ENCODE measurements around the gene PDZD11. TPM values are rescaled to one million over a fixed set of nuclear protein-coding genes. Genes with fewer than 3 reads are reported as not detected.

Gene PDZD11
- total RNA-seq, 4 donors from 2014 or later: 31.1 to 38.2 (median 36.5) TPM

- no peaks in the 10 kb centered on the region for H3K9me3 ChIP-seq
- no peak for DNase-seq
- no peaks in the 10 kb centered on the region for H3K36me3 ChIP-seq
- intact Hi-C loops (cut with DNase I): no loop called here
- H3K4me1 ChIP-seq: no peaks in the 10 kb centered on the region
- H3K4me3 ChIP-seq (replicated peaks in 1 of 3): no peak within 1 kb of the TSS
- no peak within 1 kb of the TSS for H3K27ac ChIP-seq
- no peaks in the 10 kb centered on the region for H3K27me3 ChIP-seq
- TF ChIP-seq POLR2A (IDR thresholded peaks at IDR 0.05): no peak
- TF ChIP-seq CTCF (IDR thresholded peaks at IDR 0.05): no peak
These were observed 21.7 kb downstream of the PDZD11 start, which contains the start of gene ARR3 for GRCh38 chrX:70268034-70268433. TSS of gene ARR3 (plus strand) at chrX:70268334. CDS start at chrX:70269386, 1,052 bp downstream.

GRCh38 chrX:70264784-70265183 is 24.9 kb downstream of the PDZD11 start:
- H3K36me3 ChIP-seq: no peaks in the 10 kb centered on the region
- WGBS, 2 donors: 38 to 51% methylated on average over 3 of the region's 3 CpGs
- TF ChIP-seq CTCF (IDR thresholded peaks at IDR 0.05) (no peak), POLR2A (IDR thresholded peaks at IDR 0.05) (no peak)
- no peak overlapping the region for H3K27ac ChIP-seq
- H3K4me3 ChIP-seq (replicated peaks in 1 of 3): no peak overlapping the region
- no peaks in the 10 kb centered on the region for H3K9me3 ChIP-seq
- no peaks in the 10 kb centered on the region for H3K27me3 ChIP-seq
- DNase-seq: no peak
- no peaks in the 10 kb centered on the region for H3K4me1 ChIP-seq
- intact Hi-C loops (cut with DNase I): no loop called here

- Histone ChIP-seq H3K36me3 (no peaks in the 10 kb centered on the region), H3K4me1 (no peaks in the 10 kb centered on the region), H3K9me3 (no peaks in the 10 kb centered on the region), H3K27ac (no peak overlapping the region), H3K27me3 (no peaks in the 10 kb centered on the region), H3K4me3 (replicated peaks in 1 of 3) (no peak overlapping the region)
- TF ChIP-seq POLR2A (IDR thresholded peaks at IDR 0.05) (no peak), CTCF (IDR thresholded peaks at IDR 0.05) (peak in 5 of 6 experiments; percentile 38 to 67 (median 62))
- WGBS, 2 donors: 2 to 5% methylated on average over 5 to 7 of the region's 7 CpGs
- peak; percentile 59 to 77 for DNase-seq
- intact Hi-C loops (cut with DNase I): no loop called here
These were observed 26.7 kb downstream of the PDZD11 start for GRCh38 chrX:70262952-70263567.

GRCh38 chrX:70260104-70260503 is 29.6 kb downstream of the PDZD11 start, which contains the start of gene P2RY4:
TSS of gene P2RY4 (minus strand) at chrX:70260204. CDS start at chrX:70259624, 580 bp downstream.
- WGBS, 2 donors: 82 to 86% methylated on average over 2 to 4 of the region's 4 CpGs
- Histone ChIP-seq H3K4me1 (no peaks in the 10 kb centered on the region), H3K27ac (no peak within 1 kb of the TSS), H3K36me3 (no peaks in the 10 kb centered on the region), H3K4me3 (replicated peaks in 1 of 3) (no peak within 1 kb of the TSS), H3K9me3 (no peaks in the 10 kb centered on the region), H3K27me3 (no peaks in the 10 kb centered on the region)
- DNase-seq: no peak
- intact Hi-C loops (cut with DNase I): no loop called here
- TF ChIP-seq POLR2A (IDR thresholded peaks at IDR 0.05) (no peak), CTCF (IDR thresholded peaks at IDR 0.05) (no peak)

- Histone ChIP-seq H3K4me3 (replicated peaks in 1 of 3) (no peak overlapping the region), H3K36me3 (no peaks in the 10 kb centered on the region), H3K9me3 (no peaks in the 10 kb centered on the region), H3K27me3 (no peaks in the 10 kb centered on the region), H3K27ac (no peak overlapping the region), H3K4me1 (no peaks in the 10 kb centered on the region)
- DNase-seq: no peak
- intact Hi-C loops (cut with DNase I): no loop called here
- TF ChIP-seq POLR2A (IDR thresholded peaks at IDR 0.05) (no peak), CTCF (IDR thresholded peaks at IDR 0.05) (no peak)
- WGBS, 2 donors: 81 to 83% methylated on average over 4 of the region's 5 CpGs
These were observed 32.1 kb downstream of the PDZD11 start for GRCh38 chrX:70257423-70258288.
